ENCODE results near the gene PDE6B.

The PDE6B gene

DNA sequence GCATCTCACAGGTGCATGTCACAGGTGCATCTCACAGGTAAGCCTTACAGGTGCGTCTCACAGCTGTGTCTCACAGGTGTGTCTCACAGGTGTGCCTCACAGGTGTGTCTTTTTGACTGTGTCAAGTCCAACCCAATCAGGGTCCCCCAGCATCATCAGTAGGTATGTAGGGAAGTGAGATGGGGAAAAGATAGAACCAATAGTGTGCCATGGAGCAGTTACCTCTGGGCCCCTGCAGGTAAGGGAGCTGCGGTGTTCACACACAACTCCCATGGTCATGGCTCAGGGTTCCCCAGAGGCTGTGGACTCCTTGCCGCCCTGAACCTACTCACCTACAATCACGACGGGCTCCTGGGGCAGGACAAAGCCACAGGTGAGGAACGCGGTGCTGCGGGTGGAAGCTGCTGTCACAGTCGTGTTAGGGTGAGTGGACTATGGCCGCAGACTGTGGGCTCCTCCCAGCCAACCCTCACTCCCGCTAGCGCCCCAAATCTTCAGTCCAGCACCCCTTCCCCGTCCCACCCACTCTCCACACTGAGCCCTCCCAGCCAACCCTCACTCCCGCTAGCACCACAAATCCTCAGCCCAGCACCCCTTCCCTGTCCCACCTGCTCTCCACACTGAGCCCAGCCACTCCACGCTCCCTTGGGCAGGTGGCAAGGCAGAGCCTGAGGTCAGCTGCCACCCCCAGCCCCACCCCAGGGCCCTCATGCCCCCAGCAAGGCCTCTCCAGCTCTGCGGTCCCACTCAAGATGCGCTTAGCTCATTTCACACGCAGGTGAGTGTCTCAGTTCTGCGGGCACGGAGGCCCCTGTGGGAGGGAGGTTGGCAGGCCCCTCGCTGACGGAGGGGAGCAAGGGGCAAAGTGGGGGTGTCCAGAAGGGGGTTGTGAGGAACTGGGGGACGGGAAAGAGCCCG is 2.1 kb upstream of the PDE6B start:
- H3K4me3 ChIP-seq (replicated peaks; ENCODE audit: low read depth, low read length), result no peak overlapping the region
- TF ChIP-seq, protein P1, sequence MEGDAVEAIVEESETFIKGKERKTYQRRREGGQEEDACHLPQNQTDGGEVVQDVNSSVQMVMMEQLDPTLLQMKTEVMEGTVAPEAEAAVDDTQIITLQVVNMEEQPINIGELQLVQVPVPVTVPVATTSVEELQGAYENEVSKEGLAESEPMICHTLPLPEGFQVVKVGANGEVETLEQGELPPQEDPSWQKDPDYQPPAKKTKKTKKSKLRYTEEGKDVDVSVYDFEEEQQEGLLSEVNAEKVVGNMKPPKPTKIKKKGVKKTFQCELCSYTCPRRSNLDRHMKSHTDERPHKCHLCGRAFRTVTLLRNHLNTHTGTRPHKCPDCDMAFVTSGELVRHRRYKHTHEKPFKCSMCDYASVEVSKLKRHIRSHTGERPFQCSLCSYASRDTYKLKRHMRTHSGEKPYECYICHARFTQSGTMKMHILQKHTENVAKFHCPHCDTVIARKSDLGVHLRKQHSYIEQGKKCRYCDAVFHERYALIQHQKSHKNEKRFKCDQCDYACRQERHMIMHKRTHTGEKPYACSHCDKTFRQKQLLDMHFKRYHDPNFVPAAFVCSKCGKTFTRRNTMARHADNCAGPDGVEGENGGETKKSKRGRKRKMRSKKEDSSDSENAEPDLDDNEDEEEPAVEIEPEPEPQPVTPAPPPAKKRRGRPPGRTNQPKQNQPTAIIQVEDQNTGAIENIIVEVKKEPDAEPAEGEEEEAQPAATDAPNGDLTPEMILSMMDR (IDR thresholded peaks at IDR 0.05; ENCODE audit: low read length, missing control alignments), result no peak
- DNase-seq (ENCODE audit: low read depth), result no peak

DNA sequence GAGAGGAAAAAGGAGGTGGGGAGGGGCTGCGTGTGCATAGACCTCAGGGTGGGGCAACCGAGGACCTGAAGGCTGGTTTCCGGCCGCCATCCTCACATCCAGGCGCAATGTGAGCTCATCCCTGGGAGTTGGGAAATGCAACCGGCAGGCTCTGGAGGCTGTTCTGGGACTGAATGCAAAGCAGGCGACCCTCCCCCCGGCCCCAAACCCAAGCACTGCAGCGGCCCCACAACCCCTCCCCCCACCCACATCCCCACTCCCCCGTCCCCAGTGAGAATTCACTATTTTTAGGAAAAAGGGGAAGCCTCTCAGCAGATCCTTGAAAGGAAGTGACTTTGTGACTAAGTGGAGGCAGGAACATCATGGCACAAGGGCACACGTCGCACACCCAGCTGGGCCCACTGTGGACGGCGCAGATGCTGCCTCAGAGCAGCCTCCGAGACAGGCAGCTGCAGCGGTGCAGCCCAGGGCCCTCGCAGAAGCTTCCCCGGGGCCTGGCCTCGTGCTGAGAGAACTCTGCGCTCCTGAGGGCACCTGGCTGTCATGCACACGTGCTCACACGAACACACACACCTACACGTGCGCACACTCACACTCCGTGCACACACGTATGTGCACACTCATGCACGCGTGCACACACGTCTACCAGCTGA is 1.3 kb upstream of the PDE6B start:
- H3K4me3 ChIP-seq (replicated peaks; ENCODE audit: low read depth, low read length), result no peak overlapping the region
- TF ChIP-seq, protein P1 (IDR thresholded peaks at IDR 0.05; ENCODE audit: low read length, missing control alignments), result no peak
- no peak for DNase-seq (ENCODE audit: low read depth)

DNA sequence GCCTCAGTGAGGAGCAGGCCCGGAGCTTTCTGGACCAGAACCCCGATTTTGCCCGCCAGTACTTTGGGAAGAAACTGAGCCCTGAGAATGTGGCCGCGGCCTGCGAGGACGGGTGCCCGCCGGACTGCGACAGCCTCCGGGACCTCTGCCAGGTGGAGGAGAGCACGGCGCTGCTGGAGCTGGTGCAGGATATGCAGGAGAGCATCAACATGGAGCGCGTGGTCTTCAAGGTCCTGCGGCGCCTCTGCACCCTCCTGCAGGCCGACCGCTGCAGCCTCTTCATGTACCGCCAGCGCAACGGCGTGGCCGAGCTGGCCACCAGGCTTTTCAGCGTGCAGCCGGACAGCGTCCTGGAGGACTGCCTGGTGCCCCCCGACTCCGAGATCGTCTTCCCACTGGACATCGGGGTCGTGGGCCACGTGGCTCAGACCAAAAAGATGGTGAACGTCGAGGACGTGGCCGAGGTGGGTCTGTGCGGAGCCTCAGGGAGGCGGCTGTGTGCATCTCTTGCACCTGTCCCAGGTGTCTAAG is 323 bp downstream of the PDE6B start:
- TF ChIP-seq, protein P1 (IDR thresholded peaks at IDR 0.05; ENCODE audit: low read length, missing control alignments), result no peak
- DNase-seq (ENCODE audit: low read depth), result no peak
- H3K4me3 ChIP-seq (replicated peaks; ENCODE audit: low read depth, low read length), result no peak overlapping the region

DNA sequence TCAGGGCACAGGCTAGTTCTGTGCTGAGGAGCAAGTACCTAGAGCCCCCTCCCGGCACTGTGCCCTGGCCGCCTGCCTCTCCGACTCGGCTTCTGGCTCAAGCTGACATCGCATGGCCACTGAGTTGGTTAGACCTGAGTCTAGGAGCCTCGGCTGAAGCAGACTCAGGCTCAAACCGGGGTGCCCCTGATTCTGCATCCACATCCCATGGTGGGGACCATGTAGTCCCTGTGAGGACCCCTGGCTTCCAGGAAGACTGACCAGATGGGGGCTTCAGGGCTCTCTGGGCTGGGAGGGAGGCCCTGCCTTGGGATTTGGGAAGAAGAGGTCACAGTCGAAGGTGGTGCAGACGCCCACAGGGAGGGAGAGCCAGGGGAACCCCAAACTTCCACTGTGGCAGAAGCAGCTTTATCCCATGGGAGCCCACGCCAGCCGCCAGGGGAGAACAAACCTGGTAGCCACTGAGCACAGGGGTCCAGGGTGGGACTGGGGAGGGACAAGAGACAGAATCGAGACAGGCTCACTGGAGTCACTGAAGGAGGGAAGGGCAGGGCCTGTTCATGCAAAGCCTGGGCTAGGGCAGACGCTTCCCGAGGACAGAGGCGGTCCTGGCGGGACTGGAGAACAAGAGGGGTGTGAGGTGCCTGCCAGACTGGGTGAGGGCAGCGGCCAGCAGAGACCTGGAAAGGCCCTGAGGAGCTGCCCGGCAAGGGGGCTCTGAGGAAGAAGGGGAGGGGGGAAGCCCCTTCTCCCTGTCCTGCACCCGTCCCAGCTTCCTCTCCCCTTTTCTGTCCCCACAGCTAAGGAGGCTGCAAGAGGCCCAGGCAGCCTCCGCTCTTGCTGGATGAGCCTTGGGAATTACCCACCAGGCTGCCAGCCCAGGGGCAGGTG is 1.1 kb downstream of the PDE6B start:
- TF ChIP-seq, protein P1 (IDR thresholded peaks at IDR 0.05; ENCODE audit: low read length, missing control alignments), result no peak
- no peak overlapping the region for H3K4me3 ChIP-seq (replicated peaks; ENCODE audit: low read depth, low read length)
- no peak for DNase-seq (ENCODE audit: low read depth)

DNA sequence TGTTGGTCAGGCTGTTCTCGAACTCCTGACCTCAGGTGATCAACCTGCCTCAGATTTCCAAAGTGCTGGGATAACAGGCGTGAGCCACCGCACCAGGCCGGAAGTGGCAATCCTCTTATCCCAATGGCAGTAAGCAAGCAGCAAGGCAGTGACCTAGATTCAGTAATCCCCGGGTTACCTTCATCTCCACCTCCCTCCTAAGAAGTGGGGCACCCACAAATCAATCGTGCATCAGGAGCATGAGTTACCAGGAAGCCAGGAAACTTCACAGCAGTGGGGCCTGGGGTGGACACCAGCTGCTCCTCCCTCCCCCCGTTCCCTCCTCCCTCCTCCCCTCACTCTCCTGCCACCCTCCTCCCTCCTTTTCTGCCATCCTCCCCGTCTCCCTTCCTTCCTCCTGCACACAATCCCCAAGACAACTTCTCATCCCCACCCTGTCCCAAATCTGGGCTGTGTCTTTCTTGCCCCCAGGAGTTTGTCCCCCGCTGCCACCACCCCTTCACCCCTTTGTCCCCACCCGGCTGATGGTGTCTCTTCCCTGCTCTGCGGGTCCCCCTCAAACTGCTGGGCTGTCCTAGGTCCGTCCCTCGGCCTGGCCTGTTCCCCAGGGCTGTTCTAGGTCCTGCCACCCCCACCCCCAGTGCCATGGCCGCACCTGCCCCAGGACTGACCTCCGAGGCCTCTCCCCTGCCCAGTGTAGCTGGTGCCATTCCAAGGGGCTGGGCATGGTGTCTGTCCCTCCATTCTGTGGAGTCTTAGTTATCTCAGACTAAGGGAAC is 2.2 kb downstream of the PDE6B start:
- DNase-seq (ENCODE audit: low read depth), result no peak
- TF ChIP-seq, protein P1 (IDR thresholded peaks at IDR 0.05; ENCODE audit: low read length, missing control alignments), result no peak

DNA sequence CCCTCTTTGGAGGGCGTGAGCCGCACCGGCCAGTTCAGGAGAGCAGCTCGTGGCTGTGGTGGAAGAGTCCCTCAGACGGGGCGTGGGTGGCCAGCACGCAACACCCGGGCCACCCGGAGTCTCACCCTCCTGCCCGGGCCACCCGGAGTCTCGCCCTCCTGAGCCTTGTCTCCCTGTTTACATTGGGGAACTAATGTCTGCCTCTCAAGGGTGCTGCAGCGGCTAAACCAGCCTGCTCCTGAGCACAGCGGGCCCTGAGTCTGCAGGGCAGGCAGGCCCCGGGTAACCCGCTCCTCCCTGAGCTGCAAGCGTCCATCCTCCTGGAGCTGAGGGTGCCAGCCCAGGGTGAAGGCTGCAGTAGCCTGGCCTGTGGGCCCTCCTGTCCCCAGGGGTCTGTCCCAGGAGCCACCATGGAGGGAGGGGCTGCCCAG is 3.0 kb downstream of the PDE6B start:
- TF ChIP-seq, protein P1 (IDR thresholded peaks at IDR 0.05; ENCODE audit: low read length, missing control alignments), result no peak

More for the DNA sequence above, 2.2 kb downstream of the PDE6B start:
- H3K4me3 ChIP-seq (replicated peaks; ENCODE audit: low read depth, low read length), result no peak overlapping the region

More for the DNA sequence above, 3.0 kb downstream of the PDE6B start:
- H3K4me3 ChIP-seq (replicated peaks; ENCODE audit: low read depth, low read length), result no peak overlapping the region
- DNase-seq (ENCODE audit: low read depth), result no peak

All from fibroblast of pulmonary artery (primary cell).